DOHH2 (cell line): ENCODE data around the gene HOXB1.

ENCODE experiments used
- H3F3A ChIP-seq: fragments of 200-600 bp; sonication (generic), shearing (Covaris generic); 2 replicates; pipeline ENCODE4 v1.6.0; 2016; ENCODE audit warnings: antibody characterized with exemption, mild to moderate bottlenecking; ENCODE audit not compliant: control insufficient read depth, insufficient read depth
- H3K27ac ChIP-seq: fragments of 200-600 bp; sonication (generic); 2 replicates; pipeline ENCODE4 v1.5.1; 2014; ENCODE audit warnings: low read depth, mild to moderate bottlenecking, low read length, moderate library complexity
- H3K27me3 ChIP-seq: fragments of 200-600 bp; sonication (generic); 2 replicates; pipeline ENCODE4 v1.6.1; 2014; ENCODE audit warnings: mild to moderate bottlenecking, low read length, mixed read lengths; ENCODE audit not compliant: control insufficient read depth
- H3K36me3 ChIP-seq: fragments of 200-600 bp; sonication (generic); 2 replicates; pipeline ENCODE4 v1.6.1; 2014; ENCODE audit warnings: mild to moderate bottlenecking, low read length, moderate library complexity, mixed read lengths; ENCODE audit not compliant: control insufficient read depth
- H3K4me1 ChIP-seq: fragments of 200-600 bp; sonication (generic); 2 replicates; pipeline ENCODE4 v1.6.1; 2014; ENCODE audit warnings: mild to moderate bottlenecking, low read length, mixed read lengths; ENCODE audit not compliant: control insufficient read depth
- H3K4me2 ChIP-seq: fragments of 200-600 bp; sonication (generic); 2 replicates; pipeline ENCODE4 v1.6.0; 2014; ENCODE audit warnings: mild to moderate bottlenecking, low read length, moderate library complexity
- H3K4me3 ChIP-seq: fragments of 200-600 bp; sonication (generic); 2 replicates; pipeline ENCODE4 v1.5.1; 2014; ENCODE audit warnings: mild to moderate bottlenecking, low read length, mixed read lengths
- H3K79me2 ChIP-seq: fragments of 200-600 bp; sonication (generic); 2 replicates; pipeline ENCODE4 v1.6.1; 2014; ENCODE audit warnings: mild to moderate bottlenecking, low read length, mixed read lengths; ENCODE audit not compliant: control insufficient read depth
- H3K9me2 ChIP-seq: fragments of 200-600 bp; sonication (generic); replicated peaks from 2 replicates; pipeline ENCODE4 v1.6.1; 2014; ENCODE audit warnings: mild to moderate bottlenecking, low read length, mixed read lengths; ENCODE audit not compliant: control insufficient read depth
- H3K9me3 ChIP-seq: fragments of 200-600 bp; sonication (generic); 2 replicates; pipeline ENCODE4 v1.6.1; 2014; ENCODE audit warnings: antibody characterized with exemption, low read length, mixed read lengths; ENCODE audit not compliant: control insufficient read depth, insufficient read depth
- H4K20me1 ChIP-seq: fragments of 200-600 bp; sonication (generic); 2 replicates; pipeline ENCODE4 v1.6.0; 2014; ENCODE audit warnings: low read depth, mild to moderate bottlenecking, antibody characterized with exemption, low read length, moderate library complexity; ENCODE audit not compliant: control insufficient read depth, insufficient read depth
- EZH2phosphoT487 ChIP-seq: fragments of 200-600 bp; sonication (generic); IDR thresholded peaks from 2 replicates; pipeline ENCODE4 v1.6.1; 2017; ENCODE audit warnings: borderline replicate concordance, mild to moderate bottlenecking, antibody characterized with exemption, low read length, moderate library complexity, mixed read lengths
- TF ChIP-seq, protein P1 (sequence below): fragments of 200-600 bp; sonication (generic); IDR thresholded peaks from one replicate; pipeline ENCODE4 v1.5.1; 2014; ENCODE audit warnings: antibody characterized with exemption, mild to moderate bottlenecking, low read depth, low read length; ENCODE audit not compliant: poor library complexity, severe bottlenecking

The HOXB1 gene

GRCh38 chr17:48564188-48565021 lies 33.6 kb upstream of the HOXB1 start:
- Histone ChIP-seq H3K9me2 (no peaks in the 10 kb centered on the region), H3K9me3 (no peaks in the 10 kb centered on the region), H3K27ac (no peak overlapping the region), H4K20me1 (no peaks in the 10 kb centered on the region), H3K4me1 (no peaks in the 10 kb centered on the region), H3K27me3 (no peaks in the 10 kb centered on the region), H3K4me2 (no peak overlapping the region), H3K36me3 (no peaks in the 10 kb centered on the region), H3K79me2 (no peaks in the 10 kb centered on the region), H3K4me3 (no peak overlapping the region), H3F3A (no peaks in the 10 kb centered on the region)
- TF ChIP-seq EZH2phosphoT487, result no peak
- TF ChIP-seq, protein P1, sequence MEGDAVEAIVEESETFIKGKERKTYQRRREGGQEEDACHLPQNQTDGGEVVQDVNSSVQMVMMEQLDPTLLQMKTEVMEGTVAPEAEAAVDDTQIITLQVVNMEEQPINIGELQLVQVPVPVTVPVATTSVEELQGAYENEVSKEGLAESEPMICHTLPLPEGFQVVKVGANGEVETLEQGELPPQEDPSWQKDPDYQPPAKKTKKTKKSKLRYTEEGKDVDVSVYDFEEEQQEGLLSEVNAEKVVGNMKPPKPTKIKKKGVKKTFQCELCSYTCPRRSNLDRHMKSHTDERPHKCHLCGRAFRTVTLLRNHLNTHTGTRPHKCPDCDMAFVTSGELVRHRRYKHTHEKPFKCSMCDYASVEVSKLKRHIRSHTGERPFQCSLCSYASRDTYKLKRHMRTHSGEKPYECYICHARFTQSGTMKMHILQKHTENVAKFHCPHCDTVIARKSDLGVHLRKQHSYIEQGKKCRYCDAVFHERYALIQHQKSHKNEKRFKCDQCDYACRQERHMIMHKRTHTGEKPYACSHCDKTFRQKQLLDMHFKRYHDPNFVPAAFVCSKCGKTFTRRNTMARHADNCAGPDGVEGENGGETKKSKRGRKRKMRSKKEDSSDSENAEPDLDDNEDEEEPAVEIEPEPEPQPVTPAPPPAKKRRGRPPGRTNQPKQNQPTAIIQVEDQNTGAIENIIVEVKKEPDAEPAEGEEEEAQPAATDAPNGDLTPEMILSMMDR, result no peak

GRCh38 chr17:48563867-48564187 lies 33.0 kb upstream of the HOXB1 start:
- no peaks in the 10 kb centered on the region for H3K9me2 ChIP-seq
- no peak overlapping the region for H3K4me2 ChIP-seq
- no peak overlapping the region for H3K27ac ChIP-seq
- no peaks in the 10 kb centered on the region for H3K79me2 ChIP-seq
- H3K36me3 ChIP-seq, result no peaks in the 10 kb centered on the region
- no peaks in the 10 kb centered on the region for H3K4me1 ChIP-seq
- H3K4me3 ChIP-seq, result no peak overlapping the region
- TF ChIP-seq EZH2phosphoT487, result no peak
- TF ChIP-seq, protein P1, result no peak
- no peaks in the 10 kb centered on the region for H3F3A ChIP-seq
- H3K9me3 ChIP-seq, result no peaks in the 10 kb centered on the region
- H3K27me3 ChIP-seq, result no peaks in the 10 kb centered on the region
- H4K20me1 ChIP-seq, result no peaks in the 10 kb centered on the region

GRCh38 chr17:48563385-48563838 lies 32.6 kb upstream of the HOXB1 start:
- no peaks in the 10 kb centered on the region for H4K20me1 ChIP-seq
- no peaks in the 10 kb centered on the region for H3K36me3 ChIP-seq
- TF ChIP-seq EZH2phosphoT487, result no peak
- TF ChIP-seq, protein P1, result no peak
- no peaks in the 10 kb centered on the region for H3F3A ChIP-seq
- H3K4me3 ChIP-seq, result no peak overlapping the region
- no peaks in the 10 kb centered on the region for H3K9me2 ChIP-seq
- H3K27me3 ChIP-seq, result no peaks in the 10 kb centered on the region
- H3K4me1 ChIP-seq, result no peaks in the 10 kb centered on the region
- no peaks in the 10 kb centered on the region for H3K9me3 ChIP-seq
- H3K27ac ChIP-seq, result no peak overlapping the region
- H3K79me2 ChIP-seq, result no peaks in the 10 kb centered on the region
- no peak overlapping the region for H3K4me2 ChIP-seq
